IMR-90 (cell line): ENCODE measurements around the gene ALPK3. TPM values are rescaled to one million over a fixed set of nuclear protein-coding genes. Genes with fewer than 3 reads are reported as not detected.

Experiments used
- ATAC-seq: fragments of 200-7000 bp; cut with Tn5 transposase; 2 replicates; pipeline ENCODE4 v1.9.1; 2020; ENCODE audit warnings: low read depth, mild to moderate bottlenecking, moderate library complexity
- BruUV-seq: library from RNA; stranded (reverse); fragments of 400-500 nt; replicated peaks from 2 replicates; lab custom pipeline; 2021; lab: Mats Ljungman, UMichigan
- CTCF ChIA-PET: fragments of 300-600 bp; formaldehyde crosslinking; extraction: SDS; loops from one replicate; lab custom pipeline; 2021; ENCODE audit warnings: antibody characterized with exemption; lab: Yijun Ruan, JAX
- POLR2A ChIA-PET: fragments of 300-600 bp; sonication (Branson Sonifier 250); formaldehyde crosslinking; loops from one replicate; lab custom pipeline; 2022; ENCODE audit warnings: antibody characterized with exemption; ENCODE audit not compliant: unreplicated experiment; lab: Charles Lee
- DNase-seq: peaks from one replicate; pipeline ENCODE4 v3.0.0; 2013
- H2AFZ ChIP-seq: replicated peaks from 2 replicates; pipeline ENCODE3; 2013; ENCODE audit warnings: low read length, mild to moderate bottlenecking; ENCODE audit not compliant: poor library complexity
- H2AK5ac ChIP-seq: 2 replicates; pipeline ENCODE4 v1.6.1; 2013; ENCODE audit warnings: low read depth, low read length, inconsistent platforms
- H2AK9ac ChIP-seq: replicated peaks from 2 replicates; pipeline ENCODE3; 2013; ENCODE audit warnings: mild to moderate bottlenecking, low read depth, low read length, moderate library complexity; ENCODE audit not compliant: poor library complexity
- H2BK120ac ChIP-seq: 2 replicates; pipeline ENCODE4 v1.6.1; 2013; ENCODE audit warnings: low read depth, low read length, inconsistent platforms
- H2BK15ac ChIP-seq: 3 replicates; pipeline ENCODE4 v1.6.1; 2013; ENCODE audit warnings: low read depth, low read length, inconsistent platforms
- H2BK20ac ChIP-seq: 2 replicates; pipeline ENCODE4 v1.6.1; 2013; ENCODE audit warnings: low read depth, mild to moderate bottlenecking, inconsistent platforms, low read length, moderate library complexity
- H2BK5ac ChIP-seq: 2 replicates; pipeline ENCODE4 v1.6.1; 2013; ENCODE audit warnings: mild to moderate bottlenecking, low read depth, low read length, inconsistent platforms; ENCODE audit not compliant: poor library complexity, severe bottlenecking
- H3K14ac ChIP-seq: replicated peaks from 2 replicates; pipeline ENCODE4 v1.6.1; 2013; ENCODE audit warnings: low read depth, low read length, inconsistent platforms
- H3K18ac ChIP-seq: 2 replicates; pipeline ENCODE4 v1.6.1; 2013; ENCODE audit warnings: low read depth, low read length, control low read depth
- H3K23ac ChIP-seq: 2 replicates; pipeline ENCODE4 v1.6.1; 2013; ENCODE audit warnings: low read depth, low read length, inconsistent platforms
- H3K27ac ChIP-seq: 2 replicates; pipeline ENCODE4 v1.5.1; 2013; ENCODE audit warnings: mild to moderate bottlenecking, control low read depth, low read length; ENCODE audit not compliant: insufficient read depth
- H3K27me3 ChIP-seq: 2 replicates; pipeline ENCODE4 v1.6.1; 2013; ENCODE audit warnings: low read length; ENCODE audit not compliant: control insufficient read depth, insufficient read depth
- H3K36me3 ChIP-seq: 2 replicates; pipeline ENCODE4 v1.6.1; 2013; ENCODE audit warnings: low read length, mixed read lengths; ENCODE audit not compliant: control insufficient read depth, insufficient read depth
- H3K4ac ChIP-seq: 2 replicates; pipeline ENCODE4 v1.6.1; 2013; ENCODE audit warnings: low read depth, low read length, inconsistent platforms
- H3K4me1 ChIP-seq: 2 replicates; pipeline ENCODE4 v1.6.1; 2013; ENCODE audit warnings: low read length, mixed read lengths; ENCODE audit not compliant: control insufficient read depth, insufficient read depth
- H3K4me2 ChIP-seq: 2 replicates; pipeline ENCODE4 v1.6.1; 2013; ENCODE audit warnings: low read depth, mild to moderate bottlenecking, control low read depth, low read length, moderate library complexity
- H3K4me3 ChIP-seq: 2 replicates; pipeline ENCODE4 v1.5.1; 2013; ENCODE audit warnings: low read depth, mild to moderate bottlenecking, control low read depth, low read length, moderate library complexity; ENCODE audit not compliant: insufficient read depth
- H3K56ac ChIP-seq: 2 replicates; pipeline ENCODE4 v1.6.1; 2013; ENCODE audit warnings: low read length, inconsistent platforms; ENCODE audit not compliant: insufficient read depth; ENCODE audit errors: extremely low read depth
- H3K79me1 ChIP-seq, 2 experiments: 2 replicates each; pipeline ENCODE4 v1.6.1; 2013; ENCODE audit warnings: low read length in 2 of 2, inconsistent platforms in 1 of 2, low read depth in 1 of 2
- H3K9ac ChIP-seq: 2 replicates; pipeline ENCODE4 v1.6.1; 2013; ENCODE audit warnings: low read depth, low read length, control low read depth
- H3K9me1 ChIP-seq: 2 replicates; pipeline ENCODE4 v1.6.1; 2013; ENCODE audit warnings: low read length, inconsistent platforms; ENCODE audit not compliant: insufficient read depth
- H3K9me3 ChIP-seq: 2 replicates; pipeline ENCODE4 v1.6.1; 2013; ENCODE audit warnings: low read length; ENCODE audit not compliant: control insufficient read depth, insufficient read depth
- H4K20me1 ChIP-seq: 2 replicates; pipeline ENCODE4 v1.6.1; 2013; ENCODE audit warnings: low read length, inconsistent platforms; ENCODE audit not compliant: insufficient read depth
- H4K5ac ChIP-seq: 2 replicates; pipeline ENCODE4 v1.6.1; 2013; ENCODE audit warnings: mild to moderate bottlenecking, low read depth, low read length, control low read depth
- H4K8ac ChIP-seq, 2 experiments: 2 replicates each; pipeline ENCODE4 v1.6.1; 2013; ENCODE audit warnings: low read depth in 2 of 2, low read length in 2 of 2, control low read depth in 1 of 2, inconsistent platforms in 1 of 2
- H4K91ac ChIP-seq: 2 replicates; pipeline ENCODE4 v1.6.1; 2013; ENCODE audit warnings: low read depth, low read length, inconsistent platforms; ENCODE audit not compliant: insufficient read depth
- BHLHE40 ChIP-seq: fragments of 150-350 bp; IDR thresholded peaks from 2 replicates; pipeline ENCODE4 v1.6.1; 2016; ENCODE audit warnings: mild to moderate bottlenecking, low read depth, low read length
- CEBPB ChIP-seq: IDR thresholded peaks from 2 replicates; pipeline ENCODE4 v1.6.1; 2012; ENCODE audit warnings: low read depth, low read length, improper control_type of control experiment
- CHD1 ChIP-seq: IDR thresholded peaks from 2 replicates; pipeline ENCODE4 v1.6.1; 2012; ENCODE audit warnings: low read depth, low read length, improper control_type of control experiment
- FOS ChIP-seq: fragments of 150-350 bp; IDR thresholded peaks from 2 replicates; pipeline ENCODE4 v1.6.1; 2016; ENCODE audit warnings: low read depth, low read length
- MAFK ChIP-seq: IDR thresholded peaks from 2 replicates; pipeline ENCODE4 v1.6.1; 2012; ENCODE audit warnings: low read depth, low read length, improper control_type of control experiment
- MAZ ChIP-seq: IDR thresholded peaks from 2 replicates; pipeline ENCODE4 v1.6.1; 2012; ENCODE audit warnings: low read depth, mild to moderate bottlenecking, low read length, improper control_type of control experiment, moderate library complexity, borderline replicate concordance
- MXI1 ChIP-seq: IDR thresholded peaks from 2 replicates; pipeline ENCODE4 v1.6.1; 2012; ENCODE audit warnings: low read depth, mild to moderate bottlenecking, low read length, moderate library complexity, borderline replicate concordance
- NFE2L2 ChIP-seq: fragments of 150-350 bp; IDR thresholded peaks from 2 replicates; pipeline ENCODE4 v1.6.1; 2016; ENCODE audit warnings: low read depth, mild to moderate bottlenecking, low read length
- POLR2A ChIP-seq: IDR thresholded peaks from 2 replicates; pipeline ENCODE4 v1.6.1; 2012; ENCODE audit warnings: mild to moderate bottlenecking, low read depth, low read length
- RAD21 ChIP-seq: IDR thresholded peaks from 2 replicates; pipeline ENCODE4 v1.6.1; 2012; ENCODE audit warnings: low read length, improper control_type of control experiment
- RCOR1 ChIP-seq: IDR thresholded peaks from 2 replicates; pipeline ENCODE4 v1.6.1; 2012; ENCODE audit warnings: mild to moderate bottlenecking, low read length, improper control_type of control experiment; ENCODE audit not compliant: insufficient replicate concordance
- RFX5 ChIP-seq: IDR thresholded peaks from 2 replicates; pipeline ENCODE4 v1.8.0; 2012; ENCODE audit warnings: low read depth, mild to moderate bottlenecking, low read length, moderate library complexity
- SMC3 ChIP-seq: fragments of 150-350 bp; IDR thresholded peaks from 2 replicates; pipeline ENCODE4 v1.6.1; 2016; ENCODE audit warnings: low read depth, mild to moderate bottlenecking, antibody characterized with exemption, low read length, moderate library complexity
- WGBS, 2 experiments: methylation state at CpG; one replicate each; pipeline versions ENCODE4 v1.1.5 to v1.1.7; 2013; ENCODE audit warnings: missing lambda C conversion rate in 2 of 2; ENCODE audit not compliant: insufficient read length in 1 of 2; ENCODE audit errors: extremely low coverage in 2 of 2; 5-methylcytosine and 5-hydroxymethylcytosine counted together
- dilution Hi-C: fragments of 300-500 bp; cut with HindIII; formaldehyde crosslinking; loops from one replicate; pipeline ENCODE4 v1.14.3; 2018; ENCODE audit warnings: low sequenced_read_pairs; ENCODE audit not compliant: unreplicated experiment
- in situ Hi-C: fragments of 300-500 bp; cut with MboI; formaldehyde crosslinking; loops from 3 replicates; pipeline ENCODE4 v1.14.3; 2019; ENCODE audit warnings: low sequenced_read_pairs, inconsistent platforms, mixed read lengths
- intact Hi-C: fragments of 100-400 bp; cut with micrococcal nuclease; formaldehyde crosslinking; loops from 2 replicates; pipeline ENCODE4 v1.10.0; 2022
- polyA plus RNA-seq, 3 experiments: library from polyadenylated mRNA; depleted of rRNA; stranded (reverse); fragments of >200 nt; gene quantifications; 2 replicates each; pipeline ENCODE4 v1.2.3, GENCODE V29; 2012; ENCODE audit warnings: low replicate concordance in 1 of 3
- total RNA-seq: library from RNA; depleted of rRNA; stranded (reverse); fragments of >200 nt; gene quantifications from 2 replicates; pipeline ENCODE4 v1.2.3, GENCODE V29; 2012
- TF ChIP-seq, protein P1 (sequence below): conservative IDR thresholded peaks from 2 replicates; pipeline ENCODE4 v1.5.1; 2012; ENCODE audit warnings: mild to moderate bottlenecking, low read depth, low read length, improper control_type of control experiment
- TF ChIP-seq, protein P2 (sequence below): fragments of 150-350 bp; IDR thresholded peaks from 2 replicates; pipeline ENCODE4 v1.6.1; 2016; ENCODE audit warnings: low read depth, mild to moderate bottlenecking, low read length, moderate library complexity, borderline replicate concordance
- TF ChIP-seq, protein P3 (sequence below): fragments of 150-350 bp; IDR thresholded peaks from 2 replicates; pipeline ENCODE4 v1.6.1; 2017; ENCODE audit warnings: mild to moderate bottlenecking, antibody characterized with exemption, low read length, low read depth

The ALPK3 gene
- total and polyA plus RNA-seq, 2 of the 4 experiments (the other 2 are of a cell fraction) = under 0.01 to 0.26 TPM

DNA sequence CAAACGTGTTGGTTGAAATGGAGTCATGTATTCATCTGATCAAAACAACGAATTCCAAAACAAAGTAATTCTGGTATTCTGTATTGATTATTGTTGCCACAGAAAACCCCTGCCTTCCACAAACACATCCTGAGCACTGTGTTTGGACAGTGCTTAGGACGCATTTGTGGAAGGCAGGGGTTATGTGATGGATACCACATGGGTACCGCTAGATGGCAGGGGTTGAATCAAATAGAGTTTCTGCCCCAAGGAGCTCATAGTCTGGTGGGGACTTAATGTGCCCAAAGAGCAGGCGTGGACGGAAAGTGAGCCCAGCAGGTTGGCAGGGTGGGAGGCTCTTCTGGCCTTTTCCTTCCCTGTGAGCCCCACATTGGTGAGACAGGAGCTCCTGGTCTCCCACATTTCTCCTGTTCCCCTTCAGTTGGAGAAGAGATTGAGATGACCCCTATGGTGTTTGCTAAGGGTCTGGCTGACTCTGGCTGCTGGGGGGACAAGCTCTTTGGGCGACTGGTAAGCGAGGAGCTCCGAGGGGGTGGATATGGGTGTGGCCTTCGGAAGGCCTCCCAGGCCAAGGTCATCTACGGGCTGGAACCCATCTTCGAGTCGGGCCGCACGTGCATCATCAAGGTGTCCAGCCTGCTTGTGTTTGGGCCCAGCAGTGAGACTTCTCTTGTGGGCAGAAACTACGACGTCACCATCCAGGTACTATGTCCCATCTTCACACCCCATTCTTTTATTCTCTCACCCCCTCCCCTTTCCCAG, 45.2 kb downstream of the ALPK3 start:
- no peak for ATAC-seq
- Histone ChIP-seq H3K9ac (no peak overlapping the region), H3K27me3 (peaks cover 21% of the 10 kb centered on the region), H3K36me3 (no peaks in the 10 kb centered on the region), H3K14ac (no peak overlapping the region), H2BK15ac (no peak overlapping the region), H3K9me3 (no peaks in the 10 kb centered on the region), H2BK120ac (no peak overlapping the region), H3K27ac (no peak overlapping the region), H3K4ac (no peak overlapping the region), H2AK9ac (no peak overlapping the region), H2BK20ac (no peak overlapping the region), H3K4me3 (no peak overlapping the region), H3K56ac (no peak overlapping the region), H2AFZ (no peak overlapping the region), H4K20me1 (no peaks in the 10 kb centered on the region), H3K18ac (no peak overlapping the region), H3K4me1 (no peaks in the 10 kb centered on the region), H4K91ac (no peak overlapping the region), H4K5ac (no peak overlapping the region), H2BK5ac (no peak overlapping the region), H3K9me1 (no peaks in the 10 kb centered on the region), H3K4me2 (no peak overlapping the region), H4K8ac (no peak overlapping the region), H2AK5ac (no peak overlapping the region), H3K23ac (no peak overlapping the region), H3K79me1 (no peaks in the 10 kb centered on the region)
- DNase-seq = no peak
- TF ChIP-seq NFE2L2 (no peak), RCOR1 (no peak), RFX5 (no peak), CHD1 (no peak), RAD21 (no peak), FOS (no peak), MAFK (no peak), SMC3 (no peak), MXI1 (no peak), CEBPB (no peak), MAZ (no peak), POLR2A (no peak), BHLHE40 (no peak)
- TF ChIP-seq, protein P1, sequence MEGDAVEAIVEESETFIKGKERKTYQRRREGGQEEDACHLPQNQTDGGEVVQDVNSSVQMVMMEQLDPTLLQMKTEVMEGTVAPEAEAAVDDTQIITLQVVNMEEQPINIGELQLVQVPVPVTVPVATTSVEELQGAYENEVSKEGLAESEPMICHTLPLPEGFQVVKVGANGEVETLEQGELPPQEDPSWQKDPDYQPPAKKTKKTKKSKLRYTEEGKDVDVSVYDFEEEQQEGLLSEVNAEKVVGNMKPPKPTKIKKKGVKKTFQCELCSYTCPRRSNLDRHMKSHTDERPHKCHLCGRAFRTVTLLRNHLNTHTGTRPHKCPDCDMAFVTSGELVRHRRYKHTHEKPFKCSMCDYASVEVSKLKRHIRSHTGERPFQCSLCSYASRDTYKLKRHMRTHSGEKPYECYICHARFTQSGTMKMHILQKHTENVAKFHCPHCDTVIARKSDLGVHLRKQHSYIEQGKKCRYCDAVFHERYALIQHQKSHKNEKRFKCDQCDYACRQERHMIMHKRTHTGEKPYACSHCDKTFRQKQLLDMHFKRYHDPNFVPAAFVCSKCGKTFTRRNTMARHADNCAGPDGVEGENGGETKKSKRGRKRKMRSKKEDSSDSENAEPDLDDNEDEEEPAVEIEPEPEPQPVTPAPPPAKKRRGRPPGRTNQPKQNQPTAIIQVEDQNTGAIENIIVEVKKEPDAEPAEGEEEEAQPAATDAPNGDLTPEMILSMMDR = no peak
- TF ChIP-seq, protein P2, sequence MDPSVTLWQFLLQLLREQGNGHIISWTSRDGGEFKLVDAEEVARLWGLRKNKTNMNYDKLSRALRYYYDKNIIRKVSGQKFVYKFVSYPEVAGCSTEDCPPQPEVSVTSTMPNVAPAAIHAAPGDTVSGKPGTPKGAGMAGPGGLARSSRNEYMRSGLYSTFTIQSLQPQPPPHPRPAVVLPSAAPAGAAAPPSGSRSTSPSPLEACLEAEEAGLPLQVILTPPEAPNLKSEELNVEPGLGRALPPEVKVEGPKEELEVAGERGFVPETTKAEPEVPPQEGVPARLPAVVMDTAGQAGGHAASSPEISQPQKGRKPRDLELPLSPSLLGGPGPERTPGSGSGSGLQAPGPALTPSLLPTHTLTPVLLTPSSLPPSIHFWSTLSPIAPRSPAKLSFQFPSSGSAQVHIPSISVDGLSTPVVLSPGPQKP = no peak
- TF ChIP-seq, protein P3, sequence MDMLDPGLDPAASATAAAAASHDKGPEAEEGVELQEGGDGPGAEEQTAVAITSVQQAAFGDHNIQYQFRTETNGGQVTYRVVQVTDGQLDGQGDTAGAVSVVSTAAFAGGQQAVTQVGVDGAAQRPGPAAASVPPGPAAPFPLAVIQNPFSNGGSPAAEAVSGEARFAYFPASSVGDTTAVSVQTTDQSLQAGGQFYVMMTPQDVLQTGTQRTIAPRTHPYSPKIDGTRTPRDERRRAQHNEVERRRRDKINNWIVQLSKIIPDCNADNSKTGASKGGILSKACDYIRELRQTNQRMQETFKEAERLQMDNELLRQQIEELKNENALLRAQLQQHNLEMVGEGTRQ = no peak
- ChIA-PET CTCF (interaction anchor here (0.6 to 0.8 kb wide), 3 partner anchors 17 to 50 kb away, joined by 3 to 4 read pairs (median 3); no protein-coding TSS in a partner anchor), POLR2A (no interaction called here)
- dilution Hi-C loops = no loop called here
- intact Hi-C loops = no loop called here
- in situ Hi-C loops = no loop called here
- no TSS peak for BruUV-seq
- WGBS, 2 experiments = no CpG with 5 or more reads among the region's 17 CpGs
